ENCODE data around the gene IFNLR1.

Gene IFNLR1

GRCh38 chr1:24179251-24179840 is 7.7 kb downstream of the IFNLR1 start:
- DNase-seq (ENCODE audit: low read depth): no peak
- H3K4me3 ChIP-seq (ENCODE audit: low read length): no peak overlapping the region
- TF ChIP-seq, protein P1, sequence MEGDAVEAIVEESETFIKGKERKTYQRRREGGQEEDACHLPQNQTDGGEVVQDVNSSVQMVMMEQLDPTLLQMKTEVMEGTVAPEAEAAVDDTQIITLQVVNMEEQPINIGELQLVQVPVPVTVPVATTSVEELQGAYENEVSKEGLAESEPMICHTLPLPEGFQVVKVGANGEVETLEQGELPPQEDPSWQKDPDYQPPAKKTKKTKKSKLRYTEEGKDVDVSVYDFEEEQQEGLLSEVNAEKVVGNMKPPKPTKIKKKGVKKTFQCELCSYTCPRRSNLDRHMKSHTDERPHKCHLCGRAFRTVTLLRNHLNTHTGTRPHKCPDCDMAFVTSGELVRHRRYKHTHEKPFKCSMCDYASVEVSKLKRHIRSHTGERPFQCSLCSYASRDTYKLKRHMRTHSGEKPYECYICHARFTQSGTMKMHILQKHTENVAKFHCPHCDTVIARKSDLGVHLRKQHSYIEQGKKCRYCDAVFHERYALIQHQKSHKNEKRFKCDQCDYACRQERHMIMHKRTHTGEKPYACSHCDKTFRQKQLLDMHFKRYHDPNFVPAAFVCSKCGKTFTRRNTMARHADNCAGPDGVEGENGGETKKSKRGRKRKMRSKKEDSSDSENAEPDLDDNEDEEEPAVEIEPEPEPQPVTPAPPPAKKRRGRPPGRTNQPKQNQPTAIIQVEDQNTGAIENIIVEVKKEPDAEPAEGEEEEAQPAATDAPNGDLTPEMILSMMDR (conservative IDR thresholded peaks at IDR 0.05; ENCODE audit: low read depth, low read length): no peak

GRCh38 chr1:24178407-24178806 is 8.7 kb downstream of the IFNLR1 start:
- TF ChIP-seq, protein P1 (conservative IDR thresholded peaks at IDR 0.05; ENCODE audit: low read depth, low read length): no peak
- DNase-seq (ENCODE audit: low read depth): no peak
- H3K4me3 ChIP-seq (ENCODE audit: low read length): no peak overlapping the region

DNA sequence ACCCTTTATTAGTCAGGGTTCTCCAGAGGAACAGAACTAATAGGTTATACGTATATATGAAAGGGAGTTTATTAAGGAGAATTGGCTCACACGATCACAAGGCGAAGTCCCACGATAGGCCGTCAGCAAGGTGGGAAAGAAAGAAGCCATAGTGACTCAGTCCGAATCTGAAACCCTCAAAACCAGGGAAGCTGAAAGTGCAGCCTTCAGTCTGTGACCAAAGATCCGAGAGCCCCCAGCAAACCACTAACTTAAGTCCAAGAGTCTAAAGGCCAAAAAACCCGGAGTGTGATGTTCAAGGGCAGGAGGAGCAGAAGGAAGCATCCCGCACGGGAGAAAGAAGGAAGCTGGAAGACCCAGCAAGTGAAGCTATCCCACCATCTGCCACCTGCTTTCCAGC is 9.9 kb downstream of the IFNLR1 start:
- TF ChIP-seq, protein P1 (conservative IDR thresholded peaks at IDR 0.05; ENCODE audit: low read depth, low read length): no peak
- DNase-seq (ENCODE audit: low read depth): no peak
- H3K4me3 ChIP-seq (ENCODE audit: low read length): no peak overlapping the region

DNA sequence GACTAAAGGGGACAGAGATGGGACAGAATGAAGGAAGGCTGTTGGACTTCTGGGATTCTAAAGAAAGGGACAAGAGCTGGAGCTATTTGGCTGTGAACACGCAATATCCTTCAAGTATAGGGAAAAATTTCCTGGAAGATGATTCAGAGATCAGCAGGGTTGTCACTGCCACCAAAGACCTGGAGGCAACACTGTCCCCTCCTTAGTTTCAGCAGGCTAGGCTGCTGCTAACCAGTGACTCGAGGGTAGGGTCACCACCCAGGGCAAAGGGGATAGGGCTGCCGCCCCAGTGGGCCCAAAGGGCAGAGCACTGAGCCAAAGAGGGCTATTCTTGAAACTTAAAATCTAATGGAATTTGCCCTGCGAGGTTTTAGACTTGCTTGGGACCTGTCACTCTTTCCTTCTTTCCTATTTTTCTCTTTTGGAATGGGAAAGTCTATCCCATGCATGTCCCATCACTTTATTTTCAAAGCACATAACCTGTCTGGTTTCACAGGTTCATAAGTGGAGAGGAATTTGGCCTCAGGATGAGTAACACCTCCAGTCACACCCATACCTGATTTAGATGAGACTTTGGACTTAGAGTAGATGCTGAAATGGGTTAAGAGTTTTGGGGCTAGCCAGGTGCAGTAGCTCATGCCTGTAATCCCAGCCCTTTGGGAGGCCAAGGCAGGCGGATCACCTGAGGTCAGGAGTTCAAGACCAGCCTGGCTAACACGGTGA is 11.9 kb downstream of the IFNLR1 start:
- TF ChIP-seq, protein P1 (conservative IDR thresholded peaks at IDR 0.05; ENCODE audit: low read depth, low read length): no peak
- no peak for DNase-seq (ENCODE audit: low read depth)
- H3K4me3 ChIP-seq (ENCODE audit: low read length): no peak overlapping the region

GRCh38 chr1:24173638-24174575 is 13.2 kb downstream of the IFNLR1 start:
- no peak overlapping the region for H3K4me3 ChIP-seq (ENCODE audit: low read length)
- no peak for DNase-seq (ENCODE audit: low read depth)
- TF ChIP-seq, protein P1 (conservative IDR thresholded peaks at IDR 0.05; ENCODE audit: low read depth, low read length): no peak

DNA sequence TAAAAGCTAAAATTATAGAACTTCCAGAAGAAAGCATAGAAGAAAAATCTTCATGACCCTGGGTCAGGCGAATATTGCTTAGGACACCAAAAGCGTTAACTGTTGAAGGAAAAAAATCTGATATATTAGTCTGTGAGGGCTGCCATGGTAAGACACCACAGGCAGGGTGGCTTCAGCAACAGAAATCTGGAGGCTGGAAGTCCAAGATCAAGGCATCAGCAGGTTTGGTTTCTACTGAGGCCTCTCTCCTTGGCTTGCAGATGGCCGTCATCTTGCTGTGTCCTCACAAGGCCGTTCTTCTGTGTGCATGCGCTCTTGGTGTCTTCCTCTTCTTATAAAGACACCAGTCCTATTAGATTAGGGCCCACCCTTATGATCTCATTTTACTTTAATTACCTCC is 14.5 kb downstream of the IFNLR1 start:
- DNase-seq (ENCODE audit: low read depth): no peak
- TF ChIP-seq, protein P1 (conservative IDR thresholded peaks at IDR 0.05; ENCODE audit: low read depth, low read length): no peak

More for the DNA sequence above, 14.5 kb downstream of the IFNLR1 start:
- no peak overlapping the region for H3K4me3 ChIP-seq (ENCODE audit: low read length)

Data from retinal pigment epithelial cell (primary cell).